GM15510 (cell line): ENCODE results near the gene USH2A.

ENCODE experiments used
- POLR2A ChIP-seq: IDR thresholded peaks from 3 replicates; pipeline ENCODE4 v1.6.1; 2011; ENCODE audit warnings: borderline replicate concordance; ENCODE audit not compliant: insufficient read length; ENCODE audit errors: extremely low read depth

The USH2A gene

DNA sequence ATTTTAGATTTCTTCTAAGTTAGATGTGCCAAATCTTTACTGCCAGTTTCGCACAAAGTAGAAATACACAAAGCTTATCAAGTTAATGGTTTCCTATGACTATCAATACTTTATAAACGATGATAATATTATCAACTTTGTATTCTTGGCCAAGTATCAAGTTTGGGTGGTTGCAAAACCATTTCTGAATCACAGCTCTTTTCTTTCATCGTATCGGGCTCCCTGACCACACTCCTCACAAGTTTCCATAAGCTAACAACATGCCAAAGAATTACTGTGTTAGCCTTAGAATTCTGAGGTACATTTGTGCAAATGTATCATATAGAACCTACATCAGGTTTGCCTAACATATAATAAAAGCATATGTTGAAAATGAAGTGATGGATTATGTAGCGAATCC, 545.1 kb downstream of the USH2A start:
- TF ChIP-seq POLR2A = no peak

DNA sequence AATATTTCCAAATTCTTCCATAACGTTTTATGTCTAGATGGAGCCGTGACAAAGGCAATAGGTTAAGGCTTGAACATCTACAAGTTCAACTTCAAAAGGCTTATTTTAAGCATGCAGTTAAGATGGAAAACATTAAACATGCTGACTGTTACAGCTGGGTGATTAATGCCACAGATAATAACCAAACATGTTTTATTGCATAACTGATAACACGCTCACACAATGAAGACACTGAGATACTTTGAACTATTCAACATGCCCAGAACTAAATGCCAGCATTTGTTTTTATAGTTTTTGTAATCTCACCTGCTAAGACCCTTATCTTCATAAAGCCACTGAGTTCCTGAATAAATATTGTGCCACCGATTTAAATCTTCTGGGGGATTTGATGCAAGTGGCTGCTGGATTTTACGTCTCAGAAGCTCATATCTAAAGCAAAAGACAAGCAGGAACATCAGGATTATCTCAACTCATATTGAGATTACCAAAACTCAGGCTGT, 545.7 kb downstream of the USH2A start:
- TF ChIP-seq POLR2A = no peak

DNA sequence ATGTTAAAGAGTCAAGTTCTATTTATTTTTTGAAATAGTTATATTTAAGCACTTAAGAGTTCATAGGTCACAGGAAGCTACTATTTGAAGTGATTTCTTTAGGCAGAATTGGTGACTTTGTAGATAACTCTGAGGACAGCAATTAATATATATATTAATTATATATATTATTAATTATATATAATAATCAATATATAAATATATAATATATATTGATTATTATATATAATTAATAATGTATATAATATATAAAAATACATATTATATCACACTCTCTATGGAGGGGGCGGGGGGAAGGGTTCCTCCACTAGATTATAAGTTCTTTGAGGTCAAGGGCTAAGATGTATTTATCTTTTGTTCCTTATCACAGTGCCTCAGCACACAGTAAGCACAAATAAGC, 547.5 kb downstream of the USH2A start:
- no peak for TF ChIP-seq POLR2A

- TF ChIP-seq POLR2A = no peak
Observed at GRCh38 chr1:215875236-215875635, 548.0 kb downstream of the USH2A start.

- no peak for TF ChIP-seq POLR2A
Observed at GRCh38 chr1:215872658-215873057, 550.6 kb downstream of the USH2A start.

DNA sequence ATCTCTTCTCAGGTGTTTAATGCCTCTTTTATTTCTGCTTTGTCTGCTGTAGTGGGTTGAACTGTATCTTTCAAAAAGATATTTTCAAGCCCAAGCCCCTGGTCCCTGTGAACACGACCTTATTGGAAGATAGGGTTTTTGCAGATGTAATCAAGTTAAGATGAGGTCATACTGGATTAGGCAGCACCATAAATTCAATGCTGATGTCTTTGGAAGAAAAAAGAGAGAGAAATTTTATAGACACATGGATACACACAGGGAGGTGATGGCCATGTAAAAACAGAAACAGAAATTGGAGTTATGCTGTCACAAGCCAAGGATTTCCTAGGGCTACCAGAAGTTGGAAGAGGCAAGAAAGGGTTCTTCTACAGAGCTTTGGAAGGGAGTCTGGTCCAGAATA, 554.7 kb downstream of the USH2A start:
- no peak for TF ChIP-seq POLR2A

DNA sequence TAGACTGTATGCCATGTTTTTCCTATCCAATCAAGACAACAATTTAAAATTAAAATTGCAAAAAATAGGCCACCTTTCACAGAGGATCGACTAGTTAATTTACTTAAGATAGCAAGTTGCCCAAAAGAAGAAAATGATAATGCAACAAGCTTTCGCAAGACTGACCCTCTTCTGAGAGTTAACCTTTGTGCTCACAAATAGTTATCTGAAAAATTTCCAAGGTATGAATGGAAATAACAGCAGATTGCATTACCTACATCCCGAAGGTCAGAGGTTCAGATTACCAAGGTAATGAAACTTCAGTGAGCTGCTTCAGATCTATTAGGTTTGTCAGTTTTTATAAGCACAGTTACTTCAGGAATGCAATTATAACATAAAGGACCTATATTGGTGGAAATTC, 558.2 kb downstream of the USH2A start:
- no peak for TF ChIP-seq POLR2A

DNA sequence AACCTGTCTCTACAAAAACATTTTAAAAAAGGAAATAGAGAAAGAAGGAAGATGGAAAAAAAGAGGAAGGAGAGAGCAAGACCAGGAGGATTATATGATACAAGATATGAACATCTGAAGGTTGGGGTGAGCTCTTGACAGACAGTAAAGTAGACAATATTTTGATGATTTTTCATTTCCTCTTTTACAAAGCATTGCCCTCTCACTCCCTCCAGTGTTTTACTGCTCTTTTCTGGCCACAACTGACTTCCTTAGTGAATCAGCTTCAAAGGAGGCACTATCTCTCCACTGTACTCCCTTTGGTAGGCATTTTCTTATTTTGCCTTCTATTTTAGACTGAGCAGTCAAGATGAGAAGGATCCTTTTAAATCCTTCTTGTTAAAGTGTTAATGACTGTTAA, 559.5 kb downstream of the USH2A start:
- no peak for TF ChIP-seq POLR2A

- TF ChIP-seq POLR2A = no peak
Observed at GRCh38 chr1:215860833-215861232, 562.4 kb downstream of the USH2A start.

- no peak for TF ChIP-seq POLR2A
Observed at GRCh38 chr1:215857317-215857716, 565.9 kb downstream of the USH2A start.

DNA sequence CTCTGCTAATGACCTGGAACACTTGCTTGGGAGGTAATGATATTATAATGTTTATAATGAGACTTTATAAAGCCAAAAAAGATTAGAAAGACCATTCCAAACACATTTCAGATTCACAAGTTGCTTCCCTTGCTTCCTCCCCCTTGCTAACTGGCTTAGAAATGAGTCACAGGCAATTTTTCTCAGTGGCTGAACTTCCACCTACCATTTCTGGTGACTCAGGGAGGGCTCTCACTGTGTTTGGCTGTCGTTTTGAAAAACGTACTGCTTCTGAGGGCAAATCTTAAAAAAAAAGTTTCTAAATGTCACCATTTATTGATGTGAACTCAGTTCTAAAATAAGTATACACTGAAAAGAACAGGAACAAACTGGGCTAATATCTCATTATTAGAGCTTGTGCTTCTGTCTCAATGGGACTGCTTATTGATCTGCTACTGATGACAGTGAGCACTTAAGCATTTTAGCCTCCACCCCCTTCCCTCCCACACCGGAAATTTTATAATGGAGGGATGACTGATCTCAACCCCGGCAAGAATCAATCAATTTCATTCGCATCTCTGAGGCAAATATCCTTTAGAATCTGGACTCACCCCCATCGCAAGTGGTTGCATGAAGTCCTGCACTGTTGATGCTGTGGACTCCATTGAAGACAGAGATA, 577.9 kb downstream of the USH2A start:
- no peak for TF ChIP-seq POLR2A

DNA sequence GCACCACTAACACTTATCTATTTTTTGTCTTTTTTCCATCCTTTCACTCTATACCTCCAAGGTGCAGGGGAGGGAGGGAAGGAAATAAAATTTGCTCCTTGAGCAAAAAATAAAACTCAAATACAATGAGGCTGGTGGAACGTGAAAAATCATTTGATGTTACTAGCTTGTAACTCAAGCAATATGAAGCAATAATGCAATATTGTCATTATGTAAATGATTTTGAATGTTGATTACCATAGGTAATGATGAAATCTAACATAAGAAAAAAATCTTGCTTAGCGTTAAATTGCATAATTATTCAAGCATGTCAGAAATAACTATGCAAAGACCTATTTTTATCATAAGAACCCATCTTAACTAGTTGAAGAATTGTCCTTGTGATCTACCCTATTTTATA, 578.5 kb downstream of the USH2A start:
- TF ChIP-seq POLR2A = no peak

- TF ChIP-seq POLR2A = no peak
Observed at GRCh38 chr1:215844266-215844665, 579.0 kb downstream of the USH2A start.

GRCh38 chr1:215842905-215843304, 580.3 kb downstream of the USH2A start:
- TF ChIP-seq POLR2A = no peak

GRCh38 chr1:215835951-215836350, 587.3 kb downstream of the USH2A start:
- no peak for TF ChIP-seq POLR2A

DNA sequence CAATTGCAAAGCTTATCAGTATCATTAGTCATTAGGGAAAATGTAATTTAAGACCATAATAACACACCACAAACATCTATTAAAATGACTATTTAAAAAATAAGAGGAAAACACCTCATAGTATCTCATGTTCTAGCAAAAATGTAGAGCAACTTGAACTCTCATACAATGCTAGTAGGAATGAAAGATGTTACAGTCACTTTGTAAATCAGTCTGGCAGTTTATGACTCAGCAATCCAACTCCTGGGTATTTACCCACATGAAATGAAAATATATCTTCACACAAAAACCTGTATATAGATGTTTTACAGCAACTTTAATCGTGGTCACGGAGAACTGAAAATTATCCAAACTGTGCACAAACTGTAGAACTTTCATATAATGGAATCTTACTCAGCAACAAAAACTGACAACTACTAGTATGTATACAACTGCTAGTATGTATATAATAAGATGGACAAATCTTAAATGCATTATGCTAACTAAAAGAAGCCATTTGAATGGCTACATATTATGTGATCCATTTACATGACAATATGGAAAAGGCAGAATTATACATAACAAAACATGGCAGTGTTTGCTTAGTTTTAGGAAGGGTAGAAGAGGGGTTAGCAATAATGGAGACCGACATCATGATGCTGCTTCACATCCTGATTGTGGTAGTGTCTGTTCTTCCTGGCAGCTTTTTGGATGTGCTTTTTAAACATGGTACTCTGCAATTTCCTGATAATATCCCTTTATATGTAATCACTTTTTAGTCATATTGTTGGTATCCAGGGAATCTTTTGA, 589.1 kb downstream of the USH2A start:
- TF ChIP-seq POLR2A = no peak
